Activated T-helper 17 cell treated with anti-CD3 and anti-CD28 coated beads, Interleukin-2, amount 50 U/mL, for 72 hours (primary cell): ENCODE results near the gene SLC6A7. TPM values are rescaled to one million over a fixed set of nuclear protein-coding genes. Genes with fewer than 3 reads are reported as not detected.

ENCODE experiments used
- ATAC-seq: fragments of 150-1000 bp; cut with Tn5 transposase; replicated peaks from 2 replicates; pipeline ENCODE4 v1.10.0; 2021; ENCODE audit warnings: mild to moderate bottlenecking, moderate library complexity
- H3K27ac Mint-ChIP-seq: one replicate; pipeline ENCODE4 v1.8.0; 2022; ENCODE audit warnings: mixed read lengths
- H3K27me3 Mint-ChIP-seq: one replicate; pipeline ENCODE4 v1.8.0; 2022; ENCODE audit warnings: mixed read lengths
- H3K36me3 Mint-ChIP-seq: one replicate; pipeline ENCODE4 v1.8.0; 2022; ENCODE audit warnings: low read depth, mild to moderate bottlenecking, mixed read lengths
- H3K4me1 Mint-ChIP-seq: one replicate; pipeline ENCODE4 v1.8.0; 2022; ENCODE audit warnings: mixed read lengths
- H3K4me3 Mint-ChIP-seq: one replicate; pipeline ENCODE4 v1.8.0; 2022; ENCODE audit warnings: mild to moderate bottlenecking, mixed read lengths
- H3K9me3 Mint-ChIP-seq: one replicate; pipeline ENCODE4 v1.8.0; 2022; ENCODE audit warnings: mixed read lengths
- total RNA-seq, 2 donors: library from RNA; stranded (reverse); gene quantifications; one replicate each; pipeline ENCODE4 v1.2.3, GENCODE V29; 2022

The SLC6A7 gene
- total RNA-seq, 2 donors from 2014 or later: not detected

DNA sequence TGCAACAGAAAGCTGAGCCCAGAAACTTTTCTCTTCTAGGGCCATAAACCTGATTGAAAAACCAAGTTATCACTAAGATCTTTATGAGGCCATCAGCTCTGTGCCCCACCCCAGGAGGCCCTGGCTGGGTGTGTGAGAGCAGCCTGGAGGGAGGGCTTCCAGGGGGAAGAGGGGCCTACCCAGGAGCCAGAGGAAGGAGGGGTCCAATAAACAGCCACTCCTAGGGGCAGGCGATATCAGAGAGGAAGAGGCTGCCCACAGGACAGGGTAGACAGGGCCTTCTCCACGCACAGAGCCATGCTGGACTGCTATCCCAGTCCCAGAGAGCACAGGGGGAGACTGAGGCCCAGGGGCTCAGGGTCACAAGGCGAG is 27.7 kb upstream of the SLC6A7 start:
- no peak overlapping the region for H3K27ac Mint-ChIP-seq
- H3K36me3 Mint-ChIP-seq: no peaks in the 10 kb centered on the region
- H3K27me3 Mint-ChIP-seq: peaks cover 15% of the 10 kb centered on the region
- H3K4me3 Mint-ChIP-seq: no peak overlapping the region
- no peaks in the 10 kb centered on the region for H3K4me1 Mint-ChIP-seq
- H3K9me3 Mint-ChIP-seq: no peaks in the 10 kb centered on the region
- ATAC-seq: no peak

DNA sequence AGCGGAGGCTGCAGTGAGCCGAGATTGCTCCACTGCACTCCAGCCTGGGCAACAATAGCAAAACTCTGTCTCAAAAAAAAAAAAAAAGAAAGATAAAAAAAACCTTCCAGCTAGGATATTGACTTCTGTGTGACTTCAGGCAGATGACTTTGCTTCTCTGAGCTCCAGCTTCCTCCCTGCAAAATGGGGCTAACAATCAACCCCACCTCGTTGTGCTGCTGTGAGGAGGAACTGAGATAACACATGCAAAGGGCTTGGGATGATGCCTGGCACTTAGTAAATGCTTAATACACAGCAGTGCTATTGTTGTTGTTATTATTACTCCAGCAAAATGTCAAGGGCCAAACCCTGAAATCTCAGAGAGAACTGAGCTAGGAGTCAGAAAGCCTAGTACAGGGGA is 26.8 kb upstream of the SLC6A7 start:
- no peak for ATAC-seq
- H3K27me3 Mint-ChIP-seq: peaks cover 14% of the 10 kb centered on the region
- no peaks in the 10 kb centered on the region for H3K36me3 Mint-ChIP-seq
- H3K4me1 Mint-ChIP-seq: no peaks in the 10 kb centered on the region
- no peaks in the 10 kb centered on the region for H3K9me3 Mint-ChIP-seq
- no peak overlapping the region for H3K27ac Mint-ChIP-seq
- no peak overlapping the region for H3K4me3 Mint-ChIP-seq

GRCh38 chr5:150163547-150164059 is 26.3 kb upstream of the SLC6A7 start:
- no peaks in the 10 kb centered on the region for H3K36me3 Mint-ChIP-seq
- H3K4me1 Mint-ChIP-seq: no peaks in the 10 kb centered on the region
- no peak overlapping the region for H3K4me3 Mint-ChIP-seq
- H3K27ac Mint-ChIP-seq: peak overlapping the region; percentile 18
- ATAC-seq: no peak
- peaks cover 20% of the 10 kb centered on the region for H3K27me3 Mint-ChIP-seq
- H3K9me3 Mint-ChIP-seq: no peaks in the 10 kb centered on the region

GRCh38 chr5:150164211-150164980 is 25.5 kb upstream of the SLC6A7 start:
- Mint-ChIP-seq H3K36me3 (no peaks in the 10 kb centered on the region), H3K4me1 (no peaks in the 10 kb centered on the region), H3K9me3 (no peaks in the 10 kb centered on the region), H3K27ac (no peak overlapping the region), H3K4me3 (no peak overlapping the region), H3K27me3 (peaks cover 25% of the 10 kb centered on the region)
- ATAC-seq: no peak

GRCh38 chr5:150166037-150166649 is 23.7 kb upstream of the SLC6A7 start:
- H3K4me3 Mint-ChIP-seq: no peak overlapping the region
- H3K27ac Mint-ChIP-seq: no peak overlapping the region
- H3K36me3 Mint-ChIP-seq: no peaks in the 10 kb centered on the region
- H3K27me3 Mint-ChIP-seq: peaks cover 31% of the 10 kb centered on the region
- no peak for ATAC-seq
- no peaks in the 10 kb centered on the region for H3K4me1 Mint-ChIP-seq
- no peaks in the 10 kb centered on the region for H3K9me3 Mint-ChIP-seq

DNA sequence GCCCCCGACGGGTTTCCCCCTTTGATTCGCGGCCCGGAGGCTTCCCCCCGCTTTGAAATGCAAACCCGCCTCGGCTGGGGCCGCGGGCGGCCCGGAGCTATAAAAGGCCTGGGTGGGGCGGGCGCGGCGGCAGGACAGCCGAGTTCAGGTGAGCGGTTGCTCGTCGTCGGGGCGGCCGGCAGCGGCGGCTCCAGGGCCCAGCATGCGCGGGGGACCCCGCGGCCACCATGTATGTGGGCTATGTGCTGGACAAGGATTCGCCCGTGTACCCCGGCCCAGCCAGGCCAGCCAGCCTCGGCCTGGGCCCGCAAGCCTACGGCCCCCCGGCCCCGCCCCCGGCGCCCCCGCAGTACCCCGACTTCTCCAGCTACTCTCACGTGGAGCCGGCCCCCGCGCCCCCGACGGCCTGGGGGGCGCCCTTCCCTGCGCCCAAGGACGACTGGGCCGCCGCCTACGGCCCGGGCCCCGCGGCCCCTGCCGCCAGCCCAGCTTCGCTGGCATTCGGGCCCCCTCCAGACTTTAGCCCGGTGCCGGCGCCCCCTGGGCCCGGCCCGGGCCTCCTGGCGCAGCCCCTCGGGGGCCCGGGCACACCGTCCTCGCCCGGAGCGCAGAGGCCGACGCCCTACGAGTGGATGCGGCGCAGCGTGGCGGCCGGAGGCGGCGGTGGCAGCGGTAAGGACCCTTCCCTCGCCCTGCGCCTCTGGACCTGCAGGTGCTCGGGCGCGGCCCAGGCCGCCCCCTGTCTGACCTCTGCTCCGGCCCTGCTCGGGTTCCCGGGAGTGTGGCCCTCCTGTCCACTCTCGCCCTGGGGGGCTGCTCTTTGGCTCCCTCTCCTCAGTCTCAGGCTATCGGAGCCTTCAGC is 23.0 kb upstream of the SLC6A7 start, which contains the start of gene CDX1:
Gene CDX1, plus strand, starts transcription at position 129 of the 862 bp plus-strand sequence. Its CDS starts 99 bp downstream, at position 228.
- H3K4me1 Mint-ChIP-seq: no peaks in the 10 kb centered on the region
- peaks cover 34% of the 10 kb centered on the region for H3K27me3 Mint-ChIP-seq
- no peak within 1 kb of the TSS for H3K4me3 Mint-ChIP-seq

GRCh38 chr5:150167512-150167850 is 22.4 kb upstream of the SLC6A7 start:
- H3K4me3 Mint-ChIP-seq: no peak overlapping the region
- H3K36me3 Mint-ChIP-seq: no peaks in the 10 kb centered on the region
- no peaks in the 10 kb centered on the region for H3K9me3 Mint-ChIP-seq
- no peaks in the 10 kb centered on the region for H3K4me1 Mint-ChIP-seq
- peaks cover 38% of the 10 kb centered on the region for H3K27me3 Mint-ChIP-seq
- H3K27ac Mint-ChIP-seq: no peak overlapping the region
- ATAC-seq: no peak

More for the DNA sequence above, 23.0 kb upstream of the SLC6A7 start, which contains the start of gene CDX1:
- no peaks in the 10 kb centered on the region for H3K9me3 Mint-ChIP-seq
- no peak for ATAC-seq
- no peaks in the 10 kb centered on the region for H3K36me3 Mint-ChIP-seq
- no peak within 1 kb of the TSS for H3K27ac Mint-ChIP-seq

DNA sequence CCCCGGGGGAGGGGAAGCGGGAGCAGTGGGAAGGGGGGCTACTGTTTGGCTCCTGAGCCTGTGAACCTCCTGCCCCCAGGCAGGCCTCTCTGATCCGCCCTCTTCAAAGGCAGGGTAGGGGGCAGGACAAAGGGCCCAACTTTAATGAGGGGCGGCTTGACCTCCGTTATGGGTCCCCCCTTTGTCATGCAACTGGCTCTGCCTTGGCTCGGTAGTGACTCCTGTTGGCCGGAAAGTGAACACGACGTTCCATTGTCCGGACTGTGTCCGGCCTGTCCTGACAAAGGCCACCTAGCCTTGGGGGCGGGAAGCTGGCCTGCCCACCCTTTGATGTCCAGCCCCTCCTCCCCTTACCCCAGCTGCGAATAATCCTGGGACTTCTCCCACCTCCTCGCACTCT is 22.0 kb upstream of the SLC6A7 start:
- Mint-ChIP-seq H3K4me1 (no peaks in the 10 kb centered on the region), H3K27ac (no peak overlapping the region), H3K4me3 (no peak overlapping the region), H3K36me3 (no peaks in the 10 kb centered on the region), H3K9me3 (no peaks in the 10 kb centered on the region), H3K27me3 (peaks cover 38% of the 10 kb centered on the region)
- ATAC-seq: no peak

GRCh38 chr5:150168864-150169263 is 21.0 kb upstream of the SLC6A7 start:
- Mint-ChIP-seq H3K27ac (no peak overlapping the region), H3K4me3 (no peak overlapping the region), H3K4me1 (no peaks in the 10 kb centered on the region), H3K36me3 (no peaks in the 10 kb centered on the region), H3K9me3 (no peaks in the 10 kb centered on the region), H3K27me3 (peaks cover 45% of the 10 kb centered on the region)
- no peak for ATAC-seq

DNA sequence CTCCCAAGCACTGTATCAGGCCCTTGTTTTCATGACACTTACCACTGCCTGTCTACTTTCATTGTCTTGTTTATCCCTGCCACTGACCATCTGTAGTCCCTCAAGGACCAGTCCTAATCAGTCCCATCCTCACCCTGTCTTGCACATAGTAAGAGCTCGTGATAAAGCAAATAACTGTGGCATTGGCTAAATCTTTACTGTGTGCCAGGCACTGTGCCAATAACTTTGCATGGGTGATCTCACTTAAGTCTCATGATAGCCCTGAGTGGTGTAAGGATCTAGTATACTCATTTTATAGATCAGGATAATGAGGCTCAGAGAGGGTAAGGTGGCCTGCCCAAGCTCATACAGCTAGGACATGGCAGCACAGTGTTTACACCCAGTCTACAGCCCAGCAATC is 17.7 kb upstream of the SLC6A7 start:
- Mint-ChIP-seq H3K27ac (no peak overlapping the region), H3K36me3 (no peaks in the 10 kb centered on the region), H3K27me3 (peaks cover 43% of the 10 kb centered on the region), H3K9me3 (no peaks in the 10 kb centered on the region), H3K4me1 (no peaks in the 10 kb centered on the region), H3K4me3 (no peak overlapping the region)
- ATAC-seq: no peak

- H3K27me3 Mint-ChIP-seq: peaks cover 41% of the 10 kb centered on the region
- H3K4me3 Mint-ChIP-seq: no peak overlapping the region
- H3K4me1 Mint-ChIP-seq: no peaks in the 10 kb centered on the region
- no peaks in the 10 kb centered on the region for H3K36me3 Mint-ChIP-seq
- H3K9me3 Mint-ChIP-seq: no peaks in the 10 kb centered on the region
- H3K27ac Mint-ChIP-seq: no peak overlapping the region
- ATAC-seq: no peak
Observed at GRCh38 chr5:150172556-150172955, 17.3 kb upstream of the SLC6A7 start.

DNA sequence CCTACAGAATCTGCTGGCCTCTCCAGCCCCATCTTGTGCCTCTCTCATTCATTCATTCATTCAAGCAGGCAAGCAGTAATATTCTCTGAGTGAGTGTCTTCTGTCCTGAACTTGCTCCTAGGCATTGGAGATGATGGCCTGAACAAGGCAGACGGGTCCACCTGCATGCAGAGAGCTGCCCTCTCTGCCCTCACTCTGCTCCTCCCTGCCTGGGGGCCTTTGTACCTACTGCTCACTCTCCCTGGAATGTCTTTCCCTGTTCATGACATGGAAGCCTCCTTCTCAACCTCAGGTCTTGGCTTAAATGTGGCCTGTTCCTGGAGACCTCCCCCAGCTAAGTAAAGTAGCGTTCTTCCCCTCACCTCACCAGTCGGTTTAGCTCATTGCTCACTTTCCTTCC is 16.7 kb upstream of the SLC6A7 start:
- peaks cover 38% of the 10 kb centered on the region for H3K27me3 Mint-ChIP-seq
- no peaks in the 10 kb centered on the region for H3K4me1 Mint-ChIP-seq
- no peaks in the 10 kb centered on the region for H3K36me3 Mint-ChIP-seq
- no peak for ATAC-seq
- H3K9me3 Mint-ChIP-seq: no peaks in the 10 kb centered on the region
- no peak overlapping the region for H3K27ac Mint-ChIP-seq
- no peak overlapping the region for H3K4me3 Mint-ChIP-seq

DNA sequence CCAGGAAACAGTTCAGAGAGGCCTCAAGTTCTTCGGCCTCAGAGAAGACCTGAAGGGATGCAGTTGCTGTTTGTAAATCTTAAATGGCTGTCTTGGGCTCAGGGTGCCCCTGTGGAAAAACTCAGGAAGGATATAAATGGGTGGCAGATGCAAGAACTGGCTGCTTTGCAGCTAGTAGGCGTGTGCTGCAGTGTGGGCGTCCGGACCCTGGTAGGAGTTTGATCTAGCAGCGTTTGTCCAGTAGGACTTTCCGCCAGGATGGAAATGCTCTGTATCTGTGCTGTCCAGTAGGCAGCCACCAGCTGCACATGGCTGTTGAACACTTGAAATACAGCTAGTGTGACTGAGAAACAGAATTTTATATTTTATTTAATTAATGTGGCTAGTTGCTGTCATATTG is 15.6 kb upstream of the SLC6A7 start:
- Mint-ChIP-seq H3K4me1 (no peaks in the 10 kb centered on the region), H3K36me3 (no peaks in the 10 kb centered on the region), H3K27me3 (peaks cover 34% of the 10 kb centered on the region), H3K9me3 (no peaks in the 10 kb centered on the region), H3K27ac (no peak overlapping the region), H3K4me3 (no peak overlapping the region)
- no peak for ATAC-seq

- Mint-ChIP-seq H3K36me3 (no peaks in the 10 kb centered on the region), H3K27me3 (peaks cover 31% of the 10 kb centered on the region), H3K4me1 (no peaks in the 10 kb centered on the region), H3K9me3 (no peaks in the 10 kb centered on the region), H3K27ac (no peak overlapping the region), H3K4me3 (no peak overlapping the region)
- ATAC-seq: no peak
Observed at GRCh38 chr5:150175076-150175475, 14.8 kb upstream of the SLC6A7 start.
